Hematopoietic multipotent progenitor cell treated with erythropoietin and hydrocortisone succinate and interleukin-3 and kit ligand, for 15 days (in vitro differentiated cells): ENCODE data around the gene UBL4A.
"Not testable (repeated sequence)": the region's sequence is repeated elsewhere in the genome, so short reads cannot be mapped to it uniquely, and the experiment has no call there.

Source experiments
- DNase-seq: peaks from one replicate; pipeline ENCODE4 v3.0.0-alpha.2; 2015; ENCODE audit warnings: low spot score

UBL4A gene

GRCh38 chrX:154508384-154508745 is 21.9 kb upstream of the UBL4A start:
- DNase-seq: no peak

DNA sequence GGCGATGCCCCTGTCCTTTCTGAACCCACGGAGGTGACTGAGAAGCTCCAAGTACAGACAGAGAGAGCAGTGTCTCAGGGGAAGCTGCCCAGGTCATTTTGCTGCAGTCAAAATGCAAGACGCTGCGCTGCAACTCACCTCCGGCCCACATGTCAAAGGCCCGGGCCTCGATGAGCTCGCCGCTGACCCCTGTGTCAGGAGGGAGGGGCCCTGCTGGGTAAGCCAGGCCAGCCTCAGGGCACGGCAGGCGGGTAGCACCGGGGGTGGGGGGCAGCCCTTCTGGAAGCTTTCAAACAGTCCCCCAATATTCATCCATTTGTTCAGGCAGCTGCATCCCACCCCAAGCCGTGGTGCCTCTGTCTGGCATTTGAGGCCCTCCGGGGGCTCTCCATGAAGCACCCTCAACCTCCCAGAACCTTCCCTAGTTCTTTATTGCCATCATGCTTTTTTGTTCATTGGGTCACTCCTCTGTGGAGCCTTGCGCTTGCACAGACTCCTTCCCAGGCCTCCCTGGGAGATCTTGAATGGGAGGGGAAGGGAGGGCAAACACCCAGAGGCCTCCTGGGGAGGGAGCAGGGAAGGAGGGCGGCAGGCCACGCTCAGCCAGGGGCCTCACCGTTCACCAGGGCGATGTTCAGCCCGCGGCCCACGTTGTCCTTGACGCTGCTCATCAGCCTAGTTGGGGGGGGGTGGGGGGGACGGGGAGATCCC is 21.4 kb upstream of the UBL4A start:
- DNase-seq: no peak

GRCh38 chrX:154506483-154507332 is 20.3 kb upstream of the UBL4A start:
- DNase-seq: no peak

- DNase-seq: no peak
These were observed 19.3 kb upstream of the UBL4A start for GRCh38 chrX:154505734-154506133.

DNA sequence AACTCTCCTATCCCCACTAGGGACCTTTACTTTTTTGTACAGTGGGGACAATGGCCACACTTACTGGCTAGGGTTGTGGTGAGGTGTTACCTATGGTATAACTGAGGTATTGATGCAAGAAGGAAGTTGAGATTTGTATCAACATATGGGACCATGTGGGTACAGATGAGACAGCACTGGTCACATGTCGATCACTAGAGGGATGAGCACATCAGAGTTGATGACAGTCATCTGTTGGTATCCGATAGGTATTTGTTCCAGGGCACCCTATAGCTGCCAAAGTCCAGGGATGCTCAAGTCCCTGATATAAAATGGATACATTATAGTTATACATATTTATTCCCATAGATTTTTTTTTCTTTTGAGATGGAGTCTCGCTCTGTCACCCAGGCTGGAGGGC is 16.6 kb upstream of the UBL4A start:
- no peak for DNase-seq

DNA sequence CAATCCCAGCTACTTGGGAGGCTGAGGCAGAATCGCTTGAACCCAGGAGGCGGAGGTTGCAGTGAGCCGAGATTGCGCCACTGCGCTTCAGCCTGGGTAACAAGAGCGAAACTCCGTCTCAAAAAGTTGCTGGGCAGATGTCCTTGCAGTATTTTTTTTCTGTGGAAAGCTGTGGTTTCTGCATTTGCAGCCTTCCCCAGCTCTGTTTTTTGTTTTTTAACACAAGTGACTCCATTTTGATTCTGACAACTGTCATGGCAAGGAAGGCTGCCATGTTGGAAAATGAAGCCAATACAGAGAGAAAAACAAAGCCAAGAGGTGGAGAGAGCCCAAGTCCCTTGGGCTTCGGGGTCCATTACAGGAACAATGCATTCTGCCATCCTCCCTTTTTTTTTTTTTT is 15.7 kb upstream of the UBL4A start:
- no peak for DNase-seq

DNA sequence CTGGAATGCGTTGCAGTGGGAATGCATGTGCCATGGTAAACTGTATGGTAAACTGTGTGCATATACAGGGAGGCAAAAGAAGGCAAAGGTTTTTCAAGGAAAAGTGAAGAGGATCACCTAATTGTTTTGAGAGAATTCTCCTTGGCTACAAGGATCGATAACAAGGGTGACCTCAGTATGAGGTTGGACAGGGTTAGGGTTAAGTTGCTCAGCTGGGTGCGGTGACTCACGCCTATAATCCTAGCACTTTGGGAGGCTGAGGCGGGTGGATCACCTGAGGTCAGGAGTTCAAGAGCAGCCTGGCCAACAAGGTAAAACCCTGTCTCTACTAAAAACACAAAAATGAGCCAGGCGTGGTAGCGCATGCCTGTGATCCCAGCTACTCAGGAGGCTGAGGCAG is 15.0 kb upstream of the UBL4A start:
- not testable (repeated sequence) for DNase-seq

- not testable (repeated sequence) for DNase-seq
These were observed 10.2 kb upstream of the UBL4A start for GRCh38 chrX:154496591-154497137.

DNA sequence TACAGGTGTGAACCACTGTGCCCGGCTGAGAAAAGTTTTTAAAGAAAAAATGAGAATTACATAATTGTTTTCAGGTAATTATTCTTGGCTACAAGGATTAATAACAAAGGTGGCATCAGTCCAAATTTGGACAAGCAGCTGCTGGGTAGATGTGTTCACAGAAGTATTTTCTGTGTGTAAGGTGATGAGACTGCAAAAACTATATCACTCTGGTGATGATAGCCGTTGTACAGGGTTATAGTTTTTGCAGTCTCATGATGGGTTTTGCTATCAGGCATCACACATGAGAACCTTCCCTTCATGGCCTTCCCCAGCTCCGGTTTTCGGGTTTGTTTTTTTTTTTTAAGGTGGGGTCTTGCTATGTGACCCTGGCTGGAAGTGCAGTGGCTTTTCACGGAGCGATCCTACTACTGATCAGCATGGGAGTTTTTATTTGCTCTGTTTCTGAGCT is 9.1 kb upstream of the UBL4A start:
- peak; percentile 85 for DNase-seq

GRCh38 chrX:154494715-154495114 is 8.3 kb upstream of the UBL4A start:
- no peak for DNase-seq

- DNase-seq: peak; percentile 91
These were observed 4.1 kb upstream of the UBL4A start, which contains the start of gene SLC10A3 for GRCh38 chrX:154490414-154491083. Gene SLC10A3, minus strand, starts transcription at chrX:154490629. Its CDS starts 1,689 bp downstream, at chrX:154488940.

DNA sequence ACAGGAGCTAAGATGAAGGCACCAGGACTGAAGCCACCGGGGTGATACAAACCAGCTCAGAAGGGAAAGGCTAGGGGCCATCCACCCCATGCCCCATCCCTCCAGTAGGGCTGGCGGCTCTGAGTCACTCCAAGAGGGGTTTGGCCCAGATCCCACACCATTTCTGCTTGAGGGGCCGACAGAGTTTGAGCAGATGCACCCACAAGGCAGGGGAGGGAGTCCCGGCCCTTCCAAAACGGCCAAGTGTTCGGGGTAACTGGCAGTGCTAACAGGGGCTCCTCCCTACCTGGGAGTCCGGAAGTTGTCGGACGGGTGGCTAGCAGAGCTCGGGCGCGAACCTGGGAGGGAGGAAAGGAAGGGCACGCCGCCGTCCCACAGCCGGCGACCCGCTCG is 3.6 kb upstream of the UBL4A start:
- DNase-seq: peak; percentile 38

DNA sequence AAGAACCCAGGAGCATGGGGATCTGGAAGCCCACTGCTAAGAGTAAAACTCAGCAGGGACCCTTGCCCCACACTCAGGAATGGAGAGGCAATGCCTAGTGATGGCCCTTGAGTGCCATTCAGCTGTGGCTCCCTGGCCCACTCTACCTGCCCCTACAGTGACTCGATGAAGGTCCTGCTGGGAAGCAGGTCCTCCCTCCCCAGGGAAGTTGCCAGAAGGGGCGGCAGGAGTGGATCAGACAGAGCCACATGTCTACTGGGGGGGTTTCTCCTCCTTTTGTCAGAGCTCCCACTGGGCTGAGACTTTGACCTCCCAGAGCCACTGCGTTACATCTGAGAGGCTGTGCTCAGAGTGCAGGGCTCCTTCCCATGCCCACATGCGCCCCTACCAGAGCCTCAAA is 2.8 kb upstream of the UBL4A start:
- DNase-seq: no peak

- no peak for DNase-seq
These were observed 2.1 kb upstream of the UBL4A start for GRCh38 chrX:154488336-154489075.

GRCh38 chrX:154487518-154488290 is 1.3 kb upstream of the UBL4A start:
- DNase-seq: no peak

- peak; percentile 41 for DNase-seq
These were observed 391 bp downstream of the UBL4A start for GRCh38 chrX:154486052-154486395.

GRCh38 chrX:154485150-154486051 is 1.0 kb downstream of the UBL4A start:
- no peak for DNase-seq

GRCh38 chrX:154484255-154485149 is 1.9 kb downstream of the UBL4A start:
- peak; percentile 84 for DNase-seq

- no peak for DNase-seq
These were observed 3.1 kb downstream of the UBL4A start for GRCh38 chrX:154483325-154483724.
